Panc1 (cell line): Measurements from ENCODE around the gene E4F1.

Experiments
- POLR2AphosphoS5 ChIP-seq: IDR thresholded peaks from 2 replicates; pipeline ENCODE4 v1.6.1; 2012; ENCODE audit warnings: mild to moderate bottlenecking, low read depth, low read length, moderate library complexity
- TF ChIP-seq, protein P1 (sequence below): fragments of 450-650 bp; IDR thresholded peaks from 2 replicates; pipeline ENCODE4 v1.5.1; 2017; ENCODE audit warnings: mild to moderate bottlenecking

DNA sequence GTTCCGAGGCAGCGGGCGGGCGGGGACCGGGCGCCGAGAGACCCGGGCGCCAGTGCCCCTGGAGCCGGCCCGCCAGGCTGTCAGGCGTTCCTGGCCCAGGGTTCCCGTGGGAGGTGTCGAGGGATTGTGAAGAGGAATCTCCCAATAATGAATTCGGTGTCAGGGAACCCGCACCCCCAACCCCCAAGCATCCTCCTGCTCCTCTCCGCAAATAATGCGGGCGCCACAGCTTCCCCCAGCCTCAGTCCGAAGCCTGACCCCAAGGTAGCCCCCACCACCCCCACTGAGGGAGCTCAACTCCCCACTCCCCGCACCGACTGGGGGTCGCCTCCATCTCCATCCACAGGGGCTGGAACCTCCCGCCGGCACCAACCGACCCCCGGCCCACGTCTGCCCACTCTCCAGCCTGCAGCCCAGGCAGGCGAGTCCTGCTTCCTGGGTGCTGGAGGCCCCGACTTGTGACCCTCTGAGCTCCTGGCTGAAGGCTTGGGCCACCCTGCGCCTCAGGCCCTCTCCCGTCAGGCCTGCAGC is 26.3 kb upstream of the E4F1 start:
- TF ChIP-seq, protein P1, sequence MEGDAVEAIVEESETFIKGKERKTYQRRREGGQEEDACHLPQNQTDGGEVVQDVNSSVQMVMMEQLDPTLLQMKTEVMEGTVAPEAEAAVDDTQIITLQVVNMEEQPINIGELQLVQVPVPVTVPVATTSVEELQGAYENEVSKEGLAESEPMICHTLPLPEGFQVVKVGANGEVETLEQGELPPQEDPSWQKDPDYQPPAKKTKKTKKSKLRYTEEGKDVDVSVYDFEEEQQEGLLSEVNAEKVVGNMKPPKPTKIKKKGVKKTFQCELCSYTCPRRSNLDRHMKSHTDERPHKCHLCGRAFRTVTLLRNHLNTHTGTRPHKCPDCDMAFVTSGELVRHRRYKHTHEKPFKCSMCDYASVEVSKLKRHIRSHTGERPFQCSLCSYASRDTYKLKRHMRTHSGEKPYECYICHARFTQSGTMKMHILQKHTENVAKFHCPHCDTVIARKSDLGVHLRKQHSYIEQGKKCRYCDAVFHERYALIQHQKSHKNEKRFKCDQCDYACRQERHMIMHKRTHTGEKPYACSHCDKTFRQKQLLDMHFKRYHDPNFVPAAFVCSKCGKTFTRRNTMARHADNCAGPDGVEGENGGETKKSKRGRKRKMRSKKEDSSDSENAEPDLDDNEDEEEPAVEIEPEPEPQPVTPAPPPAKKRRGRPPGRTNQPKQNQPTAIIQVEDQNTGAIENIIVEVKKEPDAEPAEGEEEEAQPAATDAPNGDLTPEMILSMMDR = no peak
- TF ChIP-seq POLR2AphosphoS5 = no peak
